ENCODE measurements around the gene TIMP2. TPM values are rescaled to one million over a fixed set of nuclear protein-coding genes. Genes with fewer than 3 reads are reported as not detected.

Gene TIMP2
- total RNA-seq, 1 experiment from 2014 or later, result 24.8 TPM

- ChIA-PET CTCF (interaction anchor here (1.5 to 3.5 kb wide), 2 partner anchors 10 to 96 kb away, joined by 7 to 17 read pairs; no protein-coding TSS in a partner anchor), POLR2A (no interaction called here)
- Mint-ChIP-seq H3K36me3 (ENCODE audit: insufficient read depth, unreplicated experiment) (no peaks in the 10 kb centered on the region), H3K4me1 (ENCODE audit: insufficient read depth, unreplicated experiment) (peaks cover 11% of the 10 kb centered on the region), H3K9me3 (ENCODE audit: unreplicated experiment) (no peaks in the 10 kb centered on the region), H3K4me3 (ENCODE audit: unreplicated experiment) (no peak overlapping the region), H3K27ac (ENCODE audit: low read depth, unreplicated experiment) (no peak overlapping the region), H3K27me3 (ENCODE audit: insufficient read depth, unreplicated experiment) (no peaks in the 10 kb centered on the region)
- TF ChIP-seq, protein P1, sequence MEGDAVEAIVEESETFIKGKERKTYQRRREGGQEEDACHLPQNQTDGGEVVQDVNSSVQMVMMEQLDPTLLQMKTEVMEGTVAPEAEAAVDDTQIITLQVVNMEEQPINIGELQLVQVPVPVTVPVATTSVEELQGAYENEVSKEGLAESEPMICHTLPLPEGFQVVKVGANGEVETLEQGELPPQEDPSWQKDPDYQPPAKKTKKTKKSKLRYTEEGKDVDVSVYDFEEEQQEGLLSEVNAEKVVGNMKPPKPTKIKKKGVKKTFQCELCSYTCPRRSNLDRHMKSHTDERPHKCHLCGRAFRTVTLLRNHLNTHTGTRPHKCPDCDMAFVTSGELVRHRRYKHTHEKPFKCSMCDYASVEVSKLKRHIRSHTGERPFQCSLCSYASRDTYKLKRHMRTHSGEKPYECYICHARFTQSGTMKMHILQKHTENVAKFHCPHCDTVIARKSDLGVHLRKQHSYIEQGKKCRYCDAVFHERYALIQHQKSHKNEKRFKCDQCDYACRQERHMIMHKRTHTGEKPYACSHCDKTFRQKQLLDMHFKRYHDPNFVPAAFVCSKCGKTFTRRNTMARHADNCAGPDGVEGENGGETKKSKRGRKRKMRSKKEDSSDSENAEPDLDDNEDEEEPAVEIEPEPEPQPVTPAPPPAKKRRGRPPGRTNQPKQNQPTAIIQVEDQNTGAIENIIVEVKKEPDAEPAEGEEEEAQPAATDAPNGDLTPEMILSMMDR (IDR thresholded peaks at IDR 0.05; ENCODE audit: unreplicated experiment), result no peak
- no TSS peak for BruUV-seq (replicated peaks)
- intact Hi-C loops (cut with micrococcal nuclease), result no loop called here
- DNase-seq (ENCODE audit: unreplicated experiment), result no peak
Observed at GRCh38 chr17:78961571-78961970, 36.4 kb upstream of the TIMP2 start.

DNA sequence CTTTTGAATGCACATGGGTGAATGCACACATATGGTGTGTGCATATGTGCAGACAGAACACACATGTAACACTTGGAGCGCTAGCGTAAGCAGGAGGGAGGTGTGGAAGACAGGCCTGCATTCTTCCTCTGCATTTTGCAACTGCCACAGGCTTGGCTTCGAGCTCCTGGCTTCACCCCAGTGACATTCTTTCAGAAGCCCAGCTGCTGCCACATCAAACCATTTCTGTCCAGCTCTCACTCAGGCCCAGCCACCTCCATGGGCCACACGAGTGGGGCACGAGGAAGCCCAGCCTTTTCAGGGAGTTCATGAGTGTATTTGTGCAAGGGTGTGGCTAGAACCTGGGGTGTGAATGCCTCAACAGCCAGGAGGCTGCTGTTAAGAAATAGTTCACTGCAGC lies 35.7 kb upstream of the TIMP2 start:
- Mint-ChIP-seq H3K36me3 (ENCODE audit: insufficient read depth, unreplicated experiment) (no peaks in the 10 kb centered on the region), H3K27ac (ENCODE audit: low read depth, unreplicated experiment) (no peak overlapping the region), H3K9me3 (ENCODE audit: unreplicated experiment) (no peaks in the 10 kb centered on the region), H3K4me1 (ENCODE audit: insufficient read depth, unreplicated experiment) (peaks cover 11% of the 10 kb centered on the region), H3K27me3 (ENCODE audit: insufficient read depth, unreplicated experiment) (no peaks in the 10 kb centered on the region), H3K4me3 (ENCODE audit: unreplicated experiment) (no peak overlapping the region)
- intact Hi-C loops (cut with micrococcal nuclease), result no loop called here
- DNase-seq (ENCODE audit: unreplicated experiment), result no peak
- ChIA-PET POLR2A (interaction anchor here (0.6 kb wide), 1 partner anchor 21 kb away, joined by 3 read pairs; no protein-coding TSS in a partner anchor), CTCF (interaction anchor here (0.9 to 3.5 kb wide), 2 partner anchors 10 to 44 kb away, joined by 4 to 17 read pairs; no protein-coding TSS in a partner anchor)
- no TSS peak for BruUV-seq (replicated peaks)
- TF ChIP-seq, protein P1 (IDR thresholded peaks at IDR 0.05; ENCODE audit: unreplicated experiment), result no peak

GRCh38 chr17:78959803-78960202 lies 34.6 kb upstream of the TIMP2 start:
- no TSS peak for BruUV-seq (replicated peaks)
- H3K36me3 Mint-ChIP-seq (ENCODE audit: insufficient read depth, unreplicated experiment), result no peaks in the 10 kb centered on the region
- POLR2A ChIA-PET, result no interaction called here
- TF ChIP-seq, protein P1 (IDR thresholded peaks at IDR 0.05; ENCODE audit: unreplicated experiment), result no peak
- CTCF ChIA-PET, result interaction anchor here (0.9 to 3.5 kb wide), 2 partner anchors 12 to 106 kb away, joined by 4 to 17 read pairs; no protein-coding TSS in a partner anchor
- no peak overlapping the region for H3K4me3 Mint-ChIP-seq (ENCODE audit: unreplicated experiment)
- H3K4me1 Mint-ChIP-seq (ENCODE audit: insufficient read depth, unreplicated experiment), result peaks cover 11% of the 10 kb centered on the region
- intact Hi-C loops (cut with micrococcal nuclease), result no loop called here
- no peak for DNase-seq (ENCODE audit: unreplicated experiment)
- H3K9me3 Mint-ChIP-seq (ENCODE audit: unreplicated experiment), result no peaks in the 10 kb centered on the region
- H3K27ac Mint-ChIP-seq (ENCODE audit: low read depth, unreplicated experiment), result no peak overlapping the region
- H3K27me3 Mint-ChIP-seq (ENCODE audit: insufficient read depth, unreplicated experiment), result no peaks in the 10 kb centered on the region

GRCh38 chr17:78958641-78959127 lies 33.5 kb upstream of the TIMP2 start:
- POLR2A ChIA-PET, result interaction anchor here (0.6 to 1.3 kb wide), 2 partner anchors 119 to 152 kb away, joined by 3 read pairs; partner anchors contain the start of gene USP36
- H3K4me3 Mint-ChIP-seq (ENCODE audit: unreplicated experiment), result no peak overlapping the region
- H3K9me3 Mint-ChIP-seq (ENCODE audit: unreplicated experiment), result no peaks in the 10 kb centered on the region
- no peaks in the 10 kb centered on the region for H3K36me3 Mint-ChIP-seq (ENCODE audit: insufficient read depth, unreplicated experiment)
- no TSS peak for BruUV-seq (replicated peaks)
- TF ChIP-seq, protein P1 (IDR thresholded peaks at IDR 0.05; ENCODE audit: unreplicated experiment), result no peak
- no peak for DNase-seq (ENCODE audit: unreplicated experiment)
- peaks cover 11% of the 10 kb centered on the region for H3K4me1 Mint-ChIP-seq (ENCODE audit: insufficient read depth, unreplicated experiment)
- H3K27ac Mint-ChIP-seq (ENCODE audit: low read depth, unreplicated experiment), result no peak overlapping the region
- CTCF ChIA-PET, result no interaction called here
- intact Hi-C loops (cut with micrococcal nuclease), result no loop called here
- H3K27me3 Mint-ChIP-seq (ENCODE audit: insufficient read depth, unreplicated experiment), result no peaks in the 10 kb centered on the region

Data from MCF 10A (cell line).